Measurements from ENCODE around the gene VRK3. TPM values are rescaled to one million over a fixed set of nuclear protein-coding genes. Genes with fewer than 3 reads are reported as not detected.

The VRK3 gene
- polyA plus RNA-seq, 1 of the 3 experiments (the other 2 are of a cell fraction): 30.3 TPM

DNA sequence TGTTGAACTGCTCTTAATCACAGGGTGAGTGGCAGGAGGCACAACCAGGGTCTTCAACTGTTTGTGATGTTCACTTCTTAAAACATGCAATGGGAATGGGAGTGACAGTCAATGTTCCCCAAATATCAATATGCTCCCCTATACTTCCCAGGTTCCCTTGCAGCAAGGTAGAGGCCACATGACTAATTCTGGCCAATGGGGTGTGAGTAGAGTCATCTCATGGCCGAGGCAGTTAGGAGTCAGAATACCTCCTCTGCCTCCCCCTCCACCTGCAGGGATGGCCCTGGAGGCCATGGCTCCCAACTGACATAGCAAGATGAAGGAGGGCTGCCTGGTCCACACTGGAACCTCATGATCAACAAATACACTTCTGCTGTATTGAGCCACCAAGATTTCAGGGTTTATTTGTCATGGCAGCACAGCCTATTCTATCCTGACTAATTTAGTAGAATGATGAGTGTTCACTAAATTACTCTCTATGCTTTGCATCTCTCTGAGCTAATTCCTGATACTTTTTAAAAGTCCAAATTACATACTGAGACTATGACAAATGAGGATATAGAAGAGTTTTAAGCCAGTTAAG lies 8.9 kb downstream of the VRK3 start:
- Histone ChIP-seq H3K79me2 (ENCODE audit: insufficient read depth) (peaks cover 10% of the 10 kb centered on the region; the same call in 1 of the 2 replicates), H2AFZ (ENCODE audit: low read depth) (no peak overlapping the region), H3K9me2 (no peaks in the 10 kb centered on the region), H3K27ac (ENCODE audit: low read depth in 2 of 2, low read length in 1 of 2) (no peak overlapping the region), H3F3A (replicated peaks; ENCODE audit: insufficient read depth) (no peaks in the 10 kb centered on the region), H3K9ac (no peak overlapping the region), H3K36me3 (replicated peaks in 1 of 2; ENCODE audit: control insufficient read depth in 1 of 2, insufficient read depth in 2 of 2, low read length in 1 of 2) (peaks cover 28 to 39% of the 10 kb centered on the region in 2 experiments), H4K20me1 (ENCODE audit: insufficient read depth) (no peaks in the 10 kb centered on the region), H3K4me2 (no peak overlapping the region), H3K9me3 (no peaks in the 10 kb centered on the region), H3K4me3 (ENCODE audit: low read depth in 2 of 2, low read length in 1 of 2) (no peak overlapping the region), H3K4me1 (ENCODE audit: control insufficient read depth in 1 of 2, insufficient read depth in 2 of 2, low read depth in 1 of 2, low read length in 1 of 2) (no peaks in the 10 kb centered on the region), H3K27me3 (ENCODE audit: insufficient read depth) (no peaks in the 10 kb centered on the region)
- TF ChIP-seq ELF1 (IDR thresholded peaks at IDR 0.05) (no peak), YY1 (IDR thresholded peaks at IDR 0.05; ENCODE audit: low read depth) (no peak), USF1 (IDR thresholded peaks at IDR 0.05; ENCODE audit: borderline replicate concordance, low read depth) (no peak), POLR2AphosphoS5 (IDR thresholded peaks at IDR 0.05; ENCODE audit: low read depth, low read length) (no peak), MEF2A (IDR thresholded peaks at IDR 0.05; ENCODE audit: borderline replicate concordance, low read depth) (no peak), TCF12 (IDR thresholded peaks at IDR 0.05) (no peak), FOSL2 (IDR thresholded peaks at IDR 0.05; ENCODE audit: borderline replicate concordance, low read depth) (no peak), RCOR1 (IDR thresholded peaks at IDR 0.05; ENCODE audit: low read length) (no peak), RFX5 (IDR thresholded peaks at IDR 0.05; ENCODE audit: low read length) (no peak), MXI1 (IDR thresholded peaks at IDR 0.05; ENCODE audit: low read depth, low read length) (no peak), FOXJ3 (CRISPR knock-in tag; IDR thresholded peaks at IDR 0.05) (no peak), JUND (IDR thresholded peaks at IDR 0.05) (no peak), EZH2phosphoT487 (IDR thresholded peaks at IDR 0.05; ENCODE audit: borderline replicate concordance, low read depth) (no peak)
- TF ChIP-seq, protein P1, sequence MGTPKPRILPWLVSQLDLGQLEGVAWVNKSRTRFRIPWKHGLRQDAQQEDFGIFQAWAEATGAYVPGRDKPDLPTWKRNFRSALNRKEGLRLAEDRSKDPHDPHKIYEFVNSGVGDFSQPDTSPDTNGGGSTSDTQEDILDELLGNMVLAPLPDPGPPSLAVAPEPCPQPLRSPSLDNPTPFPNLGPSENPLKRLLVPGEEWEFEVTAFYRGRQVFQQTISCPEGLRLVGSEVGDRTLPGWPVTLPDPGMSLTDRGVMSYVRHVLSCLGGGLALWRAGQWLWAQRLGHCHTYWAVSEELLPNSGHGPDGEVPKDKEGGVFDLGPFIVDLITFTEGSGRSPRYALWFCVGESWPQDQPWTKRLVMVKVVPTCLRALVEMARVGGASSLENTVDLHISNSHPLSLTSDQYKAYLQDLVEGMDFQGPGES (IDR thresholded peaks at IDR 0.05; ENCODE audit: low read depth, low read length): no peak
- DNase-seq: no peak
- 100% methylated on average over 1 of the region's 1 CpG for WGBS (ENCODE audit: low lambda C conversion rate)
- CTCF ChIA-PET: no interaction called here
- POLR2A ChIA-PET: no interaction called here

- TF ChIP-seq RFX5 (IDR thresholded peaks at IDR 0.05; ENCODE audit: low read length): no peak
- TF ChIP-seq EP300 (IDR thresholded peaks at IDR 0.05; ENCODE audit: borderline replicate concordance in 1 of 2, low read depth in 1 of 2, low read length in 1 of 2): no peak
- TF ChIP-seq TEAD4 (IDR thresholded peaks at IDR 0.05; ENCODE audit: borderline replicate concordance, insufficient read depth): no peak
- TF ChIP-seq FOXJ3 (CRISPR knock-in tag; IDR thresholded peaks at IDR 0.05): no peak
- 0 out of 2 replicates have a peak, but pooled peaks have one; percentile 25 for TF ChIP-seq RAD21 (IDR thresholded peaks at IDR 0.05; ENCODE audit: low read length)
- TF ChIP-seq FOSL2 (IDR thresholded peaks at IDR 0.05; ENCODE audit: borderline replicate concordance, low read depth): no peak
- no peak for TF ChIP-seq NRF1 (IDR thresholded peaks at IDR 0.05; ENCODE audit: low read depth, low read length)
- TF ChIP-seq, protein P1 (IDR thresholded peaks at IDR 0.05; ENCODE audit: low read depth, low read length): no peak
- no peak overlapping the region for H3K9ac ChIP-seq
- POLR2A ChIA-PET: no interaction called here
- no peak overlapping the region for H3K4me2 ChIP-seq
- H4K20me1 ChIP-seq (ENCODE audit: insufficient read depth): peaks cover 3% of the 10 kb centered on the region
- peaks cover 0 to 9% of the 10 kb centered on the region in 2 experiments; a peak in 2 of 4 replicates for H3K4me1 ChIP-seq (ENCODE audit: control insufficient read depth in 1 of 2, insufficient read depth in 2 of 2, low read depth in 1 of 2, low read length in 1 of 2)
- no peaks in the 10 kb centered on the region for H3K9me2 ChIP-seq
- H3K79me2 ChIP-seq (ENCODE audit: insufficient read depth): no peaks in the 10 kb centered on the region
- no peak overlapping the region for H3K27ac ChIP-seq (ENCODE audit: low read depth in 2 of 2, low read length in 1 of 2)
- WGBS (ENCODE audit: low lambda C conversion rate): 94% methylated on average over 10 of the region's 10 CpGs
- CTCF ChIA-PET: no interaction called here
- H3K36me3 ChIP-seq (replicated peaks in 1 of 2; ENCODE audit: control insufficient read depth in 1 of 2, insufficient read depth in 2 of 2, low read length in 1 of 2): peaks cover 23 to 28% of the 10 kb centered on the region in 2 experiments
- no peaks in the 10 kb centered on the region for H3K27me3 ChIP-seq (ENCODE audit: insufficient read depth)
- peaks cover 10% of the 10 kb centered on the region for H3F3A ChIP-seq (replicated peaks; ENCODE audit: insufficient read depth)
- no peak overlapping the region for H2AFZ ChIP-seq (ENCODE audit: low read depth)
- H3K4me3 ChIP-seq (ENCODE audit: low read depth in 2 of 2, low read length in 1 of 2): no peak overlapping the region
- no peak for DNase-seq
- no peaks in the 10 kb centered on the region for H3K9me3 ChIP-seq
These were observed 16.6 kb downstream of the VRK3 start for GRCh38 chr19:50008532-50008931.

All from SK-N-SH (cell line).